Loucy (cell line): ENCODE measurements around the gene VPREB1.

ENCODE experiments used
- EZH2phosphoT487 ChIP-seq: fragments of 200-600 bp; IDR thresholded peaks from 2 replicates; pipeline ENCODE4 v1.6.1; 2018; ENCODE audit warnings: antibody characterized with exemption, mild to moderate bottlenecking, moderate library complexity, borderline replicate concordance
- TF ChIP-seq, protein P1 (sequence below): fragments of 200-600 bp; sonication (generic); conservative IDR thresholded peaks from 2 replicates; pipeline ENCODE4 v1.5.1; 2014; ENCODE audit warnings: mild to moderate bottlenecking, antibody characterized with exemption, low read length

DNA sequence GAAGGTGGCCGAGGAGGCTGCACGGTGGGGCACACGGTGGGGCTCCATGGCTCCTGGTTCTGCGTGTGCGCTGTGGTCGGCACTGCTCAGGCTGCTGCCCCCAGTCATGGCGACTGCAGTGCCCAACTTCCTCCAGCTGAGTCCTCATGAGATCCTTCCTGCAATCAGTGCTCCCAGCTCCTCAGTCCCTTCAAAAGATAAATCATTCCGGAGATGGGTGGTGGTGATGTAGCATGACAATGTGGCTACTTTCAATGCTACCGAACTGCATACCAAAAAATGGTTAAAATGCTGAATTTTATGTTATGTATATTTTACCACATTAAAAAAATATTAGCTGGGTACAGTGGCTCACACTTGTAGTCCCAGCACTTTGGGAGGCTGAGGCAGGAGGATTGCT lies 14.1 kb upstream of the VPREB1 start:
- TF ChIP-seq, protein P1, sequence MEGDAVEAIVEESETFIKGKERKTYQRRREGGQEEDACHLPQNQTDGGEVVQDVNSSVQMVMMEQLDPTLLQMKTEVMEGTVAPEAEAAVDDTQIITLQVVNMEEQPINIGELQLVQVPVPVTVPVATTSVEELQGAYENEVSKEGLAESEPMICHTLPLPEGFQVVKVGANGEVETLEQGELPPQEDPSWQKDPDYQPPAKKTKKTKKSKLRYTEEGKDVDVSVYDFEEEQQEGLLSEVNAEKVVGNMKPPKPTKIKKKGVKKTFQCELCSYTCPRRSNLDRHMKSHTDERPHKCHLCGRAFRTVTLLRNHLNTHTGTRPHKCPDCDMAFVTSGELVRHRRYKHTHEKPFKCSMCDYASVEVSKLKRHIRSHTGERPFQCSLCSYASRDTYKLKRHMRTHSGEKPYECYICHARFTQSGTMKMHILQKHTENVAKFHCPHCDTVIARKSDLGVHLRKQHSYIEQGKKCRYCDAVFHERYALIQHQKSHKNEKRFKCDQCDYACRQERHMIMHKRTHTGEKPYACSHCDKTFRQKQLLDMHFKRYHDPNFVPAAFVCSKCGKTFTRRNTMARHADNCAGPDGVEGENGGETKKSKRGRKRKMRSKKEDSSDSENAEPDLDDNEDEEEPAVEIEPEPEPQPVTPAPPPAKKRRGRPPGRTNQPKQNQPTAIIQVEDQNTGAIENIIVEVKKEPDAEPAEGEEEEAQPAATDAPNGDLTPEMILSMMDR = no peak
- TF ChIP-seq EZH2phosphoT487 = no peak
